GM18505 (cell line): ENCODE measurements around the gene PNPLA7.
"Not testable (repeated sequence)": the region's sequence is repeated elsewhere in the genome, so short reads cannot be mapped to it uniquely, and the experiment has no call there.

Experiments
- ATAC-seq: cut with Tn5 transposase; IDR thresholded peaks from one replicate; pipeline ENCODE4 v1.9.1; 2021; ENCODE audit not compliant: unreplicated experiment
- POLR2A ChIP-seq: IDR thresholded peaks from 4 replicates; pipeline ENCODE4 v1.6.1; 2011; ENCODE audit warnings: borderline replicate concordance; ENCODE audit not compliant: insufficient read depth, insufficient read length; ENCODE audit errors: extremely low read depth

PNPLA7 gene

GRCh38 chr9:137456061-137456863 is 93.9 kb downstream of the PNPLA7 start:
- no peak for ATAC-seq
- no peak for TF ChIP-seq POLR2A

DNA sequence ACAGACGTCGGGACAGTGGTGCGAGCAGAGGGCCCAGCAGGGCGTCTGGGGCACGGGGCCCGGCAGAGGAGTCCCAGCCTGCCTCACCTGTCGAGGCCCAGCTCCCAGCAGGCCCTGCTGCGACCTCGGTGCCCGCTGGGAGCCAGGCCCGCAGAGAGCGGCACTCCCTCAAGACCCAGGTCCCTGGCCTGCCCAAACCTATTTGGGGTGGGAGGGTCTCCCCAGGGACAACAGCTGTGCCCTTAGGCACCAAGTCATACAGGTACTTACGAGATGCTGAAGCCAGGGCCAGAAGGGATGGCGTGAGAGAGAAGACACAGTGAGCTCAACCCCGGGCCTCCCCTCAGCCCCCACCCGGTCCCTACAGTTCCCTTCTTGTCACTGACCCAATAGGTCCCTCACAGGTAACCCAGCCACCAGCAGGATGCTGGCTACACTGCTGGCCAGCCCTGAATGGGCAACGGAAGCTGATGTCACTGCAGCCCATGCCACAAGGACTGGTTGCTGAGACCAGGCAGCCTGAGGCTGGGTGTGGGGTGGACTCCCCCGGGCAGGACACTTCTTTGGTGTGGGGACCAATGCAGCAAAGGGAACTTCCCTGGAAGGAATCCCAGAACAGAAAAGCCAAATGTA is 94.7 kb downstream of the PNPLA7 start:
- TF ChIP-seq POLR2A = no peak
- no peak for ATAC-seq

DNA sequence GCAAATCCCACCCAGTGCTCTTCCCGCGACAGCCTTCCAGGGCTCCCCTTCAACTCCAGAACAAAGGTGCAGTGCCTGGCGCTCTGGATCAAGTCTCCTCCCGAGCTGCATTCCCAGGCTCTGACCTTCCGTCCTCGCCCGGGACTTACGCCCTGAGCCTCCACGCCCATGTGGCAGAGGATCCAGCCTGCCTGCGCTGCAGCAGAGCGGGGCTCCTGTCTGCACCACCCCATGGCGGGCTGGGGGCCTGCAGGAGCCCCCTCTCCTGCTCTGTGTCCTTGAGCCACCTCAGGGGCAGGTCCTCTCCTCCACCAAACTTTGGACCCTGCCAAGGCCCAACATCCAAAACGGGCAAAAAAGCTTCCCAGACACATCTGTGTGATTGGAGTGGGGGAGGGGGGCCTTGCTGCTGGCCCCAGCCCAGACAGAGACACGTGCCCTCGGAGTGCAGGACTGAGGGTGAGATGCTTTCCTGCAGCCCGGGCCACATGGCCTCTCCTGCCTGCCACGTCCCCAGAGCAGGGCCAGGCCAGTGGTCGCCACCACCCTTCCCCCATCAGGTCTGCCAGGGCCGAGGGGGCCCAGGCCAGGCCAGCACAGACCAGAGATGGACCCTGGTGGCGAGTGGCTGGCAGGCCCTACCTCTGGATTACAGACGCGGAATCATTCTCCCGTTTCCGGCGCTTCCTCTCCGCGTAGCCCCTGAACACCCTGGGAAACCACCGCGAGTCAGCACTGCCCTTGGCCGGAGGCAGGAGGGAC is 95.4 kb downstream of the PNPLA7 start:
- ATAC-seq = no peak

DNA sequence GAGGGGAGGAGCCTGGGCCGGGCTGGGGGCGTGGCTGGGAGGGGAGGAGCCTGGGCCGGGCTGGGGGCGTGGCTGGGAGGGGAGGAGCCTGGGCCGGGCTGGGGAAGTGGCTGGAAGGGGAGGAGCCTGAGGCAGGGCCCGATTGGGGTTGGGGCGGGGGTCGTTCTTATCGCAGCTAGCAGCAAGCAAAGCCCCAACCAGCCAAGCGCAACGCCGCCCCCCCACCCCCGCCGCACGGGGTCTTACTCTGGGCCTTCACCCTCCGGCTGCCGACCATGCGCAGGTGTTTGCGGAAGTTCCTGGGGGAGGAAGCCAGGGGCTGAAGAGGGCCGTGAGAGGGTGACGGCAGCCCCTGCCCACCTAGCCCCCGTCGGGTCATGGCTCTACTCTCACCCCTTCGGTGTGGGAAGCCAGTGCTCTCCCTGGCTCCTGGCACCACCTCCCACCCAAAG is 96.0 kb downstream of the PNPLA7 start:
- ATAC-seq = no peak
- no peak for TF ChIP-seq POLR2A

More for the DNA sequence above, 95.4 kb downstream of the PNPLA7 start:
- TF ChIP-seq POLR2A = no peak

DNA sequence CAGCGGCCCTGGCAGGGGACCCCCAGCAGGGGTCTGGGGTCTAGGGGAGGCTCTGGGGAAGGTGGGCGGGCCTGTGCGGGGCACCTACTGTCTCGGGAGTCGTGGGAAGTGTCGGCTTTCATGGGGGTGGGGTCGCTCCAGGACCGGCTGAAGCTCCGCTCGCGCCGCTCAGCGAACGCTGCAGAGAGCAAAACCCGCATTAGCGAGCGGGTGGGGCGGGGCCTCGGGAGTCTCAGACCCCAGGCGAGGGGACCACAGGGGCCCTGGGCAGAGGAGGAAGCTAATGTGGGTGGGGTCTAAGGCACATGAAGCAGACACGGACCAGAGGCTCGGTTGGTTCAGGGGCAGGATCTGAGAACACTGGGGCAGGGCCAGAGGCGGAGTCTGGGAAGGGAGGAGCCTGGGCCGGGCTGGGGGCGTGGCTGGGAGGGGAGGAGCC is 96.5 kb downstream of the PNPLA7 start:
- ATAC-seq = peak; percentile 53
- TF ChIP-seq POLR2A = no peak

DNA sequence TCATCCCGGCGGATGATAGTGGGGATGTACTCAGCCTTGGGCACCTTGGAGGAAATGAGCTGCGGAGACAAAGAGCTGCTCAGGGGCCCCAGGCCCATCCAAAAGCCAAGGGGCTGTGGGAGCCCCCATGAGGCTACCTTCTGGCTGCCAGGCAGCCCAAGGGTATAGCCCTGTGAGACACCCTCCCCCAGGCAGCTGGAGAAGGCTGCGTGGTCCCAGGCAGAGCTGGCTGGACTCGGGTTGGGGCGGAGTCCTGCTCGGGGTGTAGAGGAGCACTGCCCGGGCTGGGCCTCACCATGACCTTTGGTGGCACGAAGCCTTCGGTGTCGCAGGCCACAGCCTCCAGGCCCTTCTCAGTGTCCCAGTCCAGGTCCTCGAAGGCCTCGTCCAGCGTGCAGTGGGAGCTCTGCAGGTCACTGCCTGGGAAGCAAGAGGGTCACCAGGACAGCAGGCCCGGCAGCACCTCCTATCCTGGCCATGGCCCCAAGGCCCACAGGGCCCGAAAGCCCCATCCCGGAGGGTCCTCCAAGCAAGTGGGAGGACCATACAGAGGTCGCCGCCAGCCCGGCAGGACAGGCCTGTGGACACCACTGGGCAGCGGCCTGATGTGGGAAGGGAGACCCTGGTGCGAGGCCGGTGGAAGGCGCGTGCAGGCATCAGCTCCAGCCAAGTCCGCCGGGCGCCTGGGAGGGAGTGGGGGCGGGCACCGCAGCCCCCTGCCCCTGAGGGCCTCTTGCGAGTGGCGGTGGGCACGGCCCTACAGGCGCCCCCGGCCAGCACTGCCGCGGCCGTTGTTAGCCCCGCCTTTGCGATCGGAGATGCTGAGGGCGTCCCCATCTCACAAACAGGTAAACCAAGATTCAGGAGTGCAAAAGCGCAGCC is 97.2 kb downstream of the PNPLA7 start:
- ATAC-seq = no peak

DNA sequence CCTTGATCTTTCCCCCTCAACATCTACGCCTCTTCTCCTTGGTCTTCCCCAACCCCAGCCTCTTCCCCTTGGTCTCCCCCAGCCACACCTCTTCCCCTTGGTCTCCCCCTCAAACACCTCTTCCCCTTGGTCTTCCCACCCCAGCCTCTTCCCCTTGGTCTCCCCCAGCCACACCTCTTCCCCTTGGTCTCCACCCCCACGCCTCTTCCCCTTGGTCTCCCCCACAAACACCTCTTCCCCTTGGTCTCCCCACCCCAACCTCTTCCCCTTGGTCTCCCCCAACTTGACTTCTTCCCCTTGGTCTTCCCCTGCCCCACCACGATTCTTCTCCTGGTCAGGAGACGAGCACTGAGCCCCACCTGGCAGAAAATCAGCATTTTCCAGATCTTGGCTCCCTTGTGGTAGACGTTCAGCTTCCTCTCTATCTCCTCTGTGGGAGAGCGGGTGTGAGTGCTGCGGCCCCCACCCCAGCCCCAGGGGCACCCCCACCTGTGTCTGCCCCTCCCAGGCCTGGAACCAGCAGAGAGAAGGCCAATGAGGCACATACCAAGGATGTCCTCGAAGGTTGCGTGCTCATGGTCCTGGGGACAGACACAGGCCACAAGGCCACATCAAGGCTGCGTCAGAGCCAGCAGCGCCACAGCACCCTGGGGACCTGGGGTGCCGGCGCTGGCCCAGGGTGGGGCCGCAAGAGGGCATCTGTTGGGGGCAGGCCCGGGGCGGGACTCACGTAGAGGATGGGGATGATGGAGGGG is 98.0 kb downstream of the PNPLA7 start:
- no peak for ATAC-seq
- no peak for TF ChIP-seq POLR2A

More for the DNA sequence above, 97.2 kb downstream of the PNPLA7 start:
- TF ChIP-seq POLR2A = no peak

- ATAC-seq = not testable (repeated sequence)
Measured at GRCh38 chr9:137451264-137452005, 98.8 kb downstream of the PNPLA7 start.

GRCh38 chr9:137450539-137451222 is 99.5 kb downstream of the PNPLA7 start:
- not testable (repeated sequence) for ATAC-seq

GRCh38 chr9:137449931-137450538 is 100.2 kb downstream of the PNPLA7 start:
- ATAC-seq = no peak
- no peak for TF ChIP-seq POLR2A
